Measurements from ENCODE around the gene PLCL1. TPM values are rescaled to one million over a fixed set of nuclear protein-coding genes. Genes with fewer than 3 reads are reported as not detected.

Gene PLCL1
- polyA plus RNA-seq, 3 donors: 0.69 to 1.4 (median 0.79) TPM

DNA sequence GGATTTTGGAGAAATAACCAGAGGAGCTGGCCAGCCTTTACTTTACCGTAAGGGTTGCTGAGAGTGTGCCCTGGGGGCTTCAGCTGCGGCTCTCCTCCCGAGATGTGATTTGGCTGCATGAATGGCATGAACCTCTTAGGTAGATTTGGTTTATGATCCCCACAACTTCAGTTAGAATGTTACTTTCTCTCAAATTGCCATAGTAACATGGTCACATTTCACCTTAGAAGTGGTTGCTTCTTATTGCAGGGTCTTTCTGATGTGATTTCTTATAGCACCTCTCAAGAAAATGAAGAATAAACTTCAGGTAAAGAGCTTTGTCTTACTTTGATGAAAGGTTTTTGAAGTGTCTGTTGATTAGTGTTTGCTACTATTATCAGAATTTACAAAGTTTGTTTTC is 5.6 kb downstream of the PLCL1 start:
- Histone ChIP-seq H3K36me3 (replicated peaks in 1 of 2; ENCODE audit: control insufficient read depth in 1 of 2, insufficient read depth in 2 of 2, low read length in 2 of 2) (no peaks in the 10 kb centered on the region), H3K4me1 (ENCODE audit: control insufficient read depth in 1 of 2, insufficient read depth in 2 of 2, low read length in 2 of 2) (peaks cover 12 to 23% of the 10 kb centered on the region in 2 donors), H2AFZ (ENCODE audit: insufficient read depth, low read depth, low read length, poor library complexity, severe bottlenecking) (no peak overlapping the region), H3K79me2 (ENCODE audit: insufficient read depth, low read length) (no peaks in the 10 kb centered on the region), H4K20me1 (ENCODE audit: insufficient read depth, low read length) (no peaks in the 10 kb centered on the region), H3K4me3 (replicated peaks in 1 of 3; ENCODE audit: low read depth in 2 of 3, low read length in 3 of 3) (no peak overlapping the region), H3K27ac (ENCODE audit: low read depth in 1 of 2, low read length in 2 of 2) (no peak overlapping the region), H3K9ac (ENCODE audit: insufficient read depth, low read length, poor library complexity, severe bottlenecking) (no peak overlapping the region), H3K27me3 (ENCODE audit: control insufficient read depth in 2 of 2, insufficient read depth in 2 of 2, low read length in 2 of 2) (no peaks in the 10 kb centered on the region), H3K4me2 (replicated peaks; ENCODE audit: extremely low read depth, low read length, poor library complexity, severe bottlenecking) (no peak overlapping the region), H3K9me3 (replicated peaks in 1 of 2; ENCODE audit: control insufficient read depth in 1 of 2, insufficient read depth in 1 of 2, low read length in 2 of 2) (no peaks in the 10 kb centered on the region)
- no CpG with 5 or more reads among the region's 3 CpGs for WGBS (ENCODE audit: insufficient coverage)
- Mint-ChIP-seq H3K27me3 (ENCODE audit: low read depth in 3 of 3) (peaks cover 4 to 7% (median 6%) of the 10 kb centered on the region in 3 donors), H3K36me3 (peaks cover 0 to 3% of the 10 kb centered on the region in 2 donors), H3K27ac (no peak overlapping the region), H3K9me3 (no peaks in the 10 kb centered on the region), H3K4me1 (peaks cover 17% of the 10 kb centered on the region), H3K4me3 (no peak overlapping the region)
- no peak for TF ChIP-seq CTCF (IDR thresholded peaks at IDR 0.05)
- no peak for DNase-seq
- intact Hi-C loops (cut with micrococcal nuclease): no loop called here

GRCh38 chr2:197810491-197810890 is 6.1 kb downstream of the PLCL1 start:
- 90% methylated on average over 1 of the region's 3 CpGs for WGBS (ENCODE audit: insufficient coverage)
- peaks cover 9 to 18% of the 10 kb centered on the region in 2 donors for H3K4me1 ChIP-seq (ENCODE audit: control insufficient read depth in 1 of 2, insufficient read depth in 2 of 2, low read length in 2 of 2)
- no peak for DNase-seq
- Mint-ChIP-seq H3K27me3 (ENCODE audit: low read depth in 3 of 3) (peaks cover 1 to 6% (median 3%) of the 10 kb centered on the region in 3 donors), H3K27ac (no peak overlapping the region), H3K4me3 (no peak overlapping the region), H3K4me1 (peaks cover 14% of the 10 kb centered on the region), H3K36me3 (peaks cover 0 to 3% of the 10 kb centered on the region in 2 donors), H3K9me3 (no peaks in the 10 kb centered on the region)
- no peaks in the 10 kb centered on the region for H4K20me1 ChIP-seq (ENCODE audit: insufficient read depth, low read length)
- no peak overlapping the region for H3K4me3 ChIP-seq (replicated peaks in 1 of 3; ENCODE audit: low read depth in 2 of 3, low read length in 3 of 3)
- H3K9me3 ChIP-seq (replicated peaks in 1 of 2; ENCODE audit: control insufficient read depth in 1 of 2, insufficient read depth in 1 of 2, low read length in 2 of 2): no peaks in the 10 kb centered on the region
- no peaks in the 10 kb centered on the region for H3K79me2 ChIP-seq (ENCODE audit: insufficient read depth, low read length)
- intact Hi-C loops (cut with micrococcal nuclease): no loop called here
- no peaks in the 10 kb centered on the region for H3K36me3 ChIP-seq (replicated peaks in 1 of 2; ENCODE audit: control insufficient read depth in 1 of 2, insufficient read depth in 2 of 2, low read length in 2 of 2)
- no peak overlapping the region for H3K27ac ChIP-seq (ENCODE audit: low read depth in 1 of 2, low read length in 2 of 2)
- no peak for TF ChIP-seq CTCF (IDR thresholded peaks at IDR 0.05)
- no peak overlapping the region for H3K4me2 ChIP-seq (replicated peaks; ENCODE audit: extremely low read depth, low read length, poor library complexity, severe bottlenecking)
- no peak overlapping the region for H2AFZ ChIP-seq (ENCODE audit: insufficient read depth, low read depth, low read length, poor library complexity, severe bottlenecking)
- H3K27me3 ChIP-seq (ENCODE audit: control insufficient read depth in 2 of 2, insufficient read depth in 2 of 2, low read length in 2 of 2): no peaks in the 10 kb centered on the region
- H3K9ac ChIP-seq (ENCODE audit: insufficient read depth, low read length, poor library complexity, severe bottlenecking): no peak overlapping the region

Measured in CD14-positive monocyte (primary cell).